Activated naive CD8-positive, alpha-beta T cell treated with anti-CD3 and anti-CD28 coated beads, Interleukin-2, amount 50 U/mL, for 24 hours (primary cell): ENCODE measurements around the gene DNAH14.
"Not testable (repeated sequence)": the region's sequence is repeated elsewhere in the genome, so short reads cannot be mapped to it uniquely, and the experiment has no call there.

ENCODE experiments used
- ATAC-seq: fragments of 150-1000 bp; cut with Tn5 transposase; one replicate; pipeline ENCODE4 v1.10.0; 2021
- DNase-seq: peaks from one replicate; pipeline ENCODE4 v3.0.0; 2021
- H3K27ac Mint-ChIP-seq: one replicate; pipeline ENCODE4 v1.8.0; 2021; ENCODE audit warnings: mild to moderate bottlenecking, mixed read lengths
- H3K27me3 Mint-ChIP-seq: one replicate; pipeline ENCODE4 v1.8.0; 2021; ENCODE audit warnings: mixed read lengths
- H3K36me3 Mint-ChIP-seq: one replicate; pipeline ENCODE4 v1.8.0; 2021; ENCODE audit warnings: low read depth, mixed read lengths
- H3K4me1 Mint-ChIP-seq: one replicate; pipeline ENCODE4 v1.8.0; 2021; ENCODE audit warnings: mixed read lengths
- H3K4me3 Mint-ChIP-seq: one replicate; pipeline ENCODE4 v1.8.0; 2021; ENCODE audit warnings: mild to moderate bottlenecking, moderate library complexity, mixed read lengths
- H3K9me3 Mint-ChIP-seq: one replicate; pipeline ENCODE4 v1.8.0; 2021; ENCODE audit warnings: mixed read lengths

Gene DNAH14

GRCh38 chr1:225321784-225322183, 392.3 kb downstream of the DNAH14 start:
- H3K9me3 Mint-ChIP-seq: no peaks in the 10 kb centered on the region
- H3K27ac Mint-ChIP-seq: no peak overlapping the region
- no peak overlapping the region for H3K4me3 Mint-ChIP-seq
- no peaks in the 10 kb centered on the region for H3K36me3 Mint-ChIP-seq
- DNase-seq (no peak), ATAC-seq (no peak)
- H3K4me1 Mint-ChIP-seq: no peaks in the 10 kb centered on the region
- H3K27me3 Mint-ChIP-seq: peaks cover 2% of the 10 kb centered on the region

- ATAC-seq: no peak
- Mint-ChIP-seq H3K9me3 (no peaks in the 10 kb centered on the region), H3K36me3 (no peaks in the 10 kb centered on the region), H3K27me3 (no peaks in the 10 kb centered on the region), H3K4me1 (no peaks in the 10 kb centered on the region), H3K4me3 (no peak overlapping the region), H3K27ac (no peak overlapping the region)
- no peak for DNase-seq
These were observed 399.6 kb downstream of the DNAH14 start for GRCh38 chr1:225329041-225329440.

- not testable (repeated sequence) for H3K9me3 Mint-ChIP-seq, H3K27me3 Mint-ChIP-seq, ATAC-seq, H3K4me3 Mint-ChIP-seq, H3K36me3 Mint-ChIP-seq, DNase-seq, H3K27ac Mint-ChIP-seq, H3K4me1 Mint-ChIP-seq
These were observed 400.5 kb downstream of the DNAH14 start for GRCh38 chr1:225329996-225330395.

GRCh38 chr1:225332686-225333085, 403.2 kb downstream of the DNAH14 start:
- DNase-seq (no peak), ATAC-seq (no peak)
- no peaks in the 10 kb centered on the region for H3K27me3 Mint-ChIP-seq
- no peak overlapping the region for H3K4me3 Mint-ChIP-seq
- no peaks in the 10 kb centered on the region for H3K9me3 Mint-ChIP-seq
- no peaks in the 10 kb centered on the region for H3K4me1 Mint-ChIP-seq
- H3K27ac Mint-ChIP-seq: no peak overlapping the region
- H3K36me3 Mint-ChIP-seq: no peaks in the 10 kb centered on the region

GRCh38 chr1:225335098-225335778, 405.8 kb downstream of the DNAH14 start:
- not testable (repeated sequence) for H3K9me3 Mint-ChIP-seq, H3K27ac Mint-ChIP-seq, H3K4me3 Mint-ChIP-seq, H3K36me3 Mint-ChIP-seq, DNase-seq, ATAC-seq, H3K27me3 Mint-ChIP-seq, H3K4me1 Mint-ChIP-seq

GRCh38 chr1:225338545-225338944, 409.1 kb downstream of the DNAH14 start:
- ATAC-seq (no peak), DNase-seq (no peak)
- no peaks in the 10 kb centered on the region for H3K36me3 Mint-ChIP-seq
- no peaks in the 10 kb centered on the region for H3K9me3 Mint-ChIP-seq
- H3K4me1 Mint-ChIP-seq: no peaks in the 10 kb centered on the region
- peaks cover 9% of the 10 kb centered on the region for H3K27me3 Mint-ChIP-seq
- no peak overlapping the region for H3K4me3 Mint-ChIP-seq
- no peak overlapping the region for H3K27ac Mint-ChIP-seq

GRCh38 chr1:225341642-225342041, 412.2 kb downstream of the DNAH14 start:
- H3K27ac Mint-ChIP-seq: no peak overlapping the region
- no peak overlapping the region for H3K4me3 Mint-ChIP-seq
- ATAC-seq (no peak), DNase-seq (no peak)
- H3K27me3 Mint-ChIP-seq: peaks cover 22% of the 10 kb centered on the region
- H3K9me3 Mint-ChIP-seq: no peaks in the 10 kb centered on the region
- no peaks in the 10 kb centered on the region for H3K36me3 Mint-ChIP-seq
- H3K4me1 Mint-ChIP-seq: no peaks in the 10 kb centered on the region

GRCh38 chr1:225342695-225343094, 413.2 kb downstream of the DNAH14 start:
- H3K4me1 Mint-ChIP-seq: peaks cover 6% of the 10 kb centered on the region
- peaks cover 4% of the 10 kb centered on the region for H3K9me3 Mint-ChIP-seq
- DNase-seq (no peak), ATAC-seq (no peak)
- no peak overlapping the region for H3K4me3 Mint-ChIP-seq
- peaks cover 22% of the 10 kb centered on the region for H3K27me3 Mint-ChIP-seq
- no peak overlapping the region for H3K27ac Mint-ChIP-seq
- H3K36me3 Mint-ChIP-seq: no peaks in the 10 kb centered on the region

GRCh38 chr1:225343618-225344017, 414.1 kb downstream of the DNAH14 start:
- no peak for DNase-seq
- Mint-ChIP-seq H3K27ac (no peak overlapping the region), H3K4me1 (peaks cover 6% of the 10 kb centered on the region), H3K27me3 (peaks cover 29% of the 10 kb centered on the region), H3K36me3 (no peaks in the 10 kb centered on the region), H3K4me3 (no peak overlapping the region), H3K9me3 (peaks cover 12% of the 10 kb centered on the region)
- no peak for ATAC-seq

- DNase-seq: no peak
- Mint-ChIP-seq H3K9me3 (peaks cover 12% of the 10 kb centered on the region), H3K36me3 (no peaks in the 10 kb centered on the region), H3K27ac (no peak overlapping the region), H3K27me3 (peaks cover 25% of the 10 kb centered on the region), H3K4me3 (no peak overlapping the region), H3K4me1 (peaks cover 6% of the 10 kb centered on the region)
- ATAC-seq: peak; percentile 76
These were observed 417.7 kb downstream of the DNAH14 start for GRCh38 chr1:225347123-225347683.

GRCh38 chr1:225348400-225348799, 418.9 kb downstream of the DNAH14 start:
- H3K27ac Mint-ChIP-seq: no peak overlapping the region
- no peak overlapping the region for H3K4me3 Mint-ChIP-seq
- H3K36me3 Mint-ChIP-seq: no peaks in the 10 kb centered on the region
- peaks cover 6% of the 10 kb centered on the region for H3K4me1 Mint-ChIP-seq
- H3K27me3 Mint-ChIP-seq: peaks cover 23% of the 10 kb centered on the region
- H3K9me3 Mint-ChIP-seq: peaks cover 12% of the 10 kb centered on the region
- no peak for ATAC-seq
- DNase-seq: no peak

- Mint-ChIP-seq H3K9me3 (peaks cover 12% of the 10 kb centered on the region), H3K4me1 (peaks cover 6% of the 10 kb centered on the region), H3K36me3 (no peaks in the 10 kb centered on the region), H3K27ac (no peak overlapping the region), H3K4me3 (no peak overlapping the region), H3K27me3 (peaks cover 19% of the 10 kb centered on the region)
- ATAC-seq (no peak), DNase-seq (no peak)
These were observed 420.4 kb downstream of the DNAH14 start for GRCh38 chr1:225349826-225350225.

- Mint-ChIP-seq H3K4me1 (peaks cover 6% of the 10 kb centered on the region), H3K36me3 (no peaks in the 10 kb centered on the region), H3K9me3 (peaks cover 12% of the 10 kb centered on the region), H3K27ac (no peak overlapping the region), H3K4me3 (no peak overlapping the region), H3K27me3 (peaks cover 15% of the 10 kb centered on the region)
- no peak for DNase-seq
- ATAC-seq: no peak
These were observed 421.4 kb downstream of the DNAH14 start for GRCh38 chr1:225350872-225351271.

- Mint-ChIP-seq H3K9me3 (no peaks in the 10 kb centered on the region), H3K4me1 (no peaks in the 10 kb centered on the region), H3K36me3 (no peaks in the 10 kb centered on the region), H3K4me3 (no peak overlapping the region), H3K27me3 (peaks cover 10% of the 10 kb centered on the region), H3K27ac (no peak overlapping the region)
- ATAC-seq (no peak), DNase-seq (no peak)
These were observed 425.4 kb downstream of the DNAH14 start for GRCh38 chr1:225354906-225355305.

- Mint-ChIP-seq H3K4me1 (no peaks in the 10 kb centered on the region), H3K27me3 (peaks cover 10% of the 10 kb centered on the region), H3K4me3 (no peak overlapping the region), H3K27ac (no peak overlapping the region), H3K9me3 (no peaks in the 10 kb centered on the region), H3K36me3 (no peaks in the 10 kb centered on the region)
- ATAC-seq (no peak), DNase-seq (no peak)
These were observed 426.4 kb downstream of the DNAH14 start for GRCh38 chr1:225355863-225356262.
